ENCODE data around the gene LMO7. TPM values are rescaled to one million over a fixed set of nuclear protein-coding genes. Genes with fewer than 3 reads are reported as not detected.

The LMO7 gene
- total and polyA plus RNA-seq, 2 of the 13 experiments (the other 11 are each of a cell fraction or from before 2014, with no cell fraction given) = 34.0 to 121 TPM

- TF ChIP-seq ZNF737 (CRISPR knock-in tag; IDR thresholded peaks at IDR 0.05; ENCODE audit: borderline replicate concordance) = no peak
- TF ChIP-seq ATF5 (CRISPR knock-in tag; IDR thresholded peaks at IDR 0.05; ENCODE audit: low read depth) = no peak
- TF ChIP-seq ZNF224 (CRISPR knock-in tag; IDR thresholded peaks at IDR 0.05) = no peak
Observed at GRCh38 chr13:75643693-75644092, 7.6 kb downstream of the LMO7 start (continued).

GRCh38 chr13:75645141-75645540, 9.0 kb downstream of the LMO7 start:
- intact Hi-C loops (cut with micrococcal nuclease; ENCODE audit: unreplicated experiment) = no loop called here
- Histone ChIP-seq H4K20me1 (ENCODE audit: insufficient read depth, low read length) (no peaks in the 10 kb centered on the region), H3K27ac (ENCODE audit: extremely low read length, insufficient read depth, low read length) (no peak overlapping the region), H3K36me3 (replicated peaks in 1 of 2; ENCODE audit: control insufficient read depth in 1 of 2, insufficient read depth in 2 of 2, low read length in 2 of 2) (no peaks in the 10 kb centered on the region), H3K27me3 (ENCODE audit: control insufficient read depth in 1 of 2, insufficient read depth in 2 of 2, low read length in 2 of 2) (no peaks in the 10 kb centered on the region), H2AFZ (ENCODE audit: low read length) (no peak overlapping the region), H3K9ac (ENCODE audit: insufficient read depth, low read depth, low read length) (no peak overlapping the region), H3K9me3 (ENCODE audit: low read length) (no peaks in the 10 kb centered on the region), H3K4me3 (replicated peaks in 1 of 3; ENCODE audit: insufficient read depth in 1 of 3, low read depth in 2 of 3, low read length in 3 of 3) (no peak overlapping the region), H3K79me2 (ENCODE audit: insufficient read depth, low read length) (no peaks in the 10 kb centered on the region), H3K4me2 (ENCODE audit: low read depth, low read length) (no peak overlapping the region), H3K4me1 (ENCODE audit: insufficient read depth, low read length) (no peaks in the 10 kb centered on the region)
- FAIRE-seq (no peak), DNase-seq (ENCODE audit: low spot score) (no peak), ATAC-seq (no peak)
- in situ Hi-C loops (cut with HindIII; ENCODE audit: extremely low pct_ligation_motif_present, low pct_unique_long_range_greater_than_20kb) = no loop called here
- TF ChIP-seq ZNF235 (CRISPR knock-in tag; IDR thresholded peaks at IDR 0.05; ENCODE audit: borderline replicate concordance) = no peak
- TF ChIP-seq KLF13 (CRISPR knock-in tag; IDR thresholded peaks at IDR 0.05) = no peak
- no peak for TF ChIP-seq IKZF5 (CRISPR knock-in tag; IDR thresholded peaks at IDR 0.05)
- no peak for TF ChIP-seq ATRX (CRISPR knock-in tag; IDR thresholded peaks at IDR 0.05; ENCODE audit: borderline replicate concordance)
- TF ChIP-seq HMGXB3 (CRISPR knock-in tag; IDR thresholded peaks at IDR 0.05; ENCODE audit: borderline replicate concordance) = no peak
- TF ChIP-seq TGIF2 (CRISPR knock-in tag; IDR thresholded peaks at IDR 0.05) = no peak
- TF ChIP-seq SP1 (IDR thresholded peaks at IDR 0.05) = no peak
- TF ChIP-seq SP1 (CRISPR knock-in tag; IDR thresholded peaks at IDR 0.05) = no peak
- TF ChIP-seq BORCS8-MEF2B (CRISPR knock-in tag; IDR thresholded peaks at IDR 0.05) = no peak
- TF ChIP-seq SMAD9 (CRISPR knock-in tag; IDR thresholded peaks at IDR 0.05) = no peak
- no peak for TF ChIP-seq PAWR (CRISPR knock-in tag; IDR thresholded peaks at IDR 0.05; ENCODE audit: borderline replicate concordance)
- no peak for TF ChIP-seq PREB (CRISPR knock-in tag; IDR thresholded peaks at IDR 0.05)
- no peak for TF ChIP-seq GATA4 (IDR thresholded peaks at IDR 0.05; ENCODE audit: borderline replicate concordance, low read depth)
- ChIA-PET CTCF (ENCODE audit: low intra/inter-chr PET ratio, low total read pairs) (no interaction called here), POLR2A (no interaction called here)
- no TSS peak for BruUV-seq (replicated peaks)
- 93% methylated on average over 3 of the region's 3 CpGs for WGBS (ENCODE audit: low lambda C conversion rate)

All from HepG2 (cell line).